ENCODE results near the gene RPS6KA5. TPM values are rescaled to one million over a fixed set of nuclear protein-coding genes. Genes with fewer than 3 reads are reported as not detected.

The RPS6KA5 gene
- total RNA-seq, 2 donors from 2014 or later, result 8.9 to 10.3 TPM

- H3K27me3 ChIP-seq (replicated peaks; ENCODE audit: insufficient read depth), result no peaks in the 10 kb centered on the region
- intact Hi-C loops (cut with DNase I), result no loop called here
- WGBS, result 100% methylated on average over 2 of the region's 2 CpGs
- no peaks in the 10 kb centered on the region for H3K4me1 ChIP-seq (replicated peaks)
- TF ChIP-seq POLR2AphosphoS5 (IDR thresholded peaks at IDR 0.05) (no peak), CTCF (IDR thresholded peaks at IDR 0.05) (no peak), POLR2A (IDR thresholded peaks at IDR 0.05) (no peak)
- H3K27ac ChIP-seq, result no peak overlapping the region
- H3K36me3 ChIP-seq, result no peaks in the 10 kb centered on the region
- H3K4me3 ChIP-seq, result no peak overlapping the region
- no peak for DNase-seq (ENCODE audit: low spot score)
- no peaks in the 10 kb centered on the region for H3K9me3 ChIP-seq
Observed at GRCh38 chr14:90880282-90880681, 180.2 kb downstream of the RPS6KA5 start.

DNA sequence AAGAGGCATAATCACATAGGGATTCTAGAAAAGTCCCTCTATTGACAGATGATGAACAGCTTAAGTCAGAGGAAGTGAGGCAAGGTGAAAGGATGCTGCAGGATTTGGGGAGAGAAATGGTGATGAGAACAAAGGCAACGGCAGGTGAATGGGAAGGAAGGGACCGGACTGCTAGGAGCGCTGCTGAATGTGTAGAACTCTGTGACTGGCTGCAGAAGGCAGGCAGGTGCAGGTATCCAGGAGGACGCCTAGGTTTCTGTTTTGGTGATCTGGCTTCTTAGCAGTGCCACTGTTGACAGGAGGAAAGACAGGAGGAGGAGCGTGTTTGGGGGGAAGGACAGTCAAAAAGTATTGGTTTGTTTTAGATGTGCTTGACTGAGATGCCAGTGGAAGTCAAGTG is 185.8 kb downstream of the RPS6KA5 start:
- Histone ChIP-seq H3K4me3 (no peak overlapping the region), H3K27me3 (replicated peaks; ENCODE audit: insufficient read depth) (no peaks in the 10 kb centered on the region), H3K27ac (no peak overlapping the region), H3K36me3 (no peaks in the 10 kb centered on the region), H3K9me3 (no peaks in the 10 kb centered on the region), H3K4me1 (replicated peaks) (no peaks in the 10 kb centered on the region)
- intact Hi-C loops (cut with DNase I), result no loop called here
- 90% methylated on average over 5 of the region's 5 CpGs for WGBS
- TF ChIP-seq CTCF (IDR thresholded peaks at IDR 0.05) (no peak), POLR2A (IDR thresholded peaks at IDR 0.05) (no peak), POLR2AphosphoS5 (IDR thresholded peaks at IDR 0.05) (no peak)
- DNase-seq (ENCODE audit: low spot score), result no peak

- H3K4me3 ChIP-seq, result no peak overlapping the region
- 34% methylated on average over 9 of the region's 9 CpGs for WGBS
- H3K4me1 ChIP-seq (replicated peaks), result no peaks in the 10 kb centered on the region
- no peaks in the 10 kb centered on the region for H3K27me3 ChIP-seq (replicated peaks; ENCODE audit: insufficient read depth)
- TF ChIP-seq POLR2AphosphoS5 (IDR thresholded peaks at IDR 0.05) (peak; percentile 70), POLR2A (IDR thresholded peaks at IDR 0.05) (no peak)
- H3K36me3 ChIP-seq, result no peaks in the 10 kb centered on the region
- H3K9me3 ChIP-seq, result no peaks in the 10 kb centered on the region
- H3K27ac ChIP-seq, result no peak overlapping the region
- peak; percentile 21 for DNase-seq (ENCODE audit: low spot score)
- intact Hi-C loops (cut with DNase I), result no loop called here
Observed at GRCh38 chr14:90871605-90872233, 188.7 kb downstream of the RPS6KA5 start.

DNA sequence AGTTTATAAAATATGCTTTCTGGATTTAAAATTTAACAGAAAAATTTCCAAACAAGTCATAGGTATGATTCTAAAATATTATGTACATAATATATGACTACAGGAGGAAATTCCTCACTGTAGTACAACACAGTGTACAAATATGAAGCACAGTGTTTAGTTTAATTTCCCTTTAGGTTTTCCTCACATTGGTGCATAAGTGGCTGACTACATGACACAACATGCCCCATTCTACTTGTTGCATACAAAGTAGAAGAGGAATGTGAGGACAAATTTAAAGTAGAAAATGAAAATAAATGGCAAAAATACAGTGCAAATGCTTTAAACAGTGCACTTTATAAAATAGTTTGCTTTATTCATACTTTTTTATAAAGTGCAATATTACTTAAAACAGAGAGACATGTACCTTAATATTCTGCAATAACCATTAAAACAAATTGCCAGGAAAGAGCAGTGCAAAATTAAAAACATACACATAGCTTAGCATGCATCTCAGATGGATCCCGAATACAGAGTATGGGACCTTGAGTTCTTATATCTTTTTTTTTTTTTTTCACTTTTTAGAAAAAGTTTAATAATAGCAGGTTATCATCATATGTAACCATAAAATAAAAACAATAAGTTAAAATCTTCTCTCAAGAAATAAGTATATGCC is 189.4 kb downstream of the RPS6KA5 start:
- no peaks in the 10 kb centered on the region for H3K9me3 ChIP-seq
- TF ChIP-seq POLR2A (IDR thresholded peaks at IDR 0.05), result no peak
- no peak for TF ChIP-seq POLR2AphosphoS5 (IDR thresholded peaks at IDR 0.05)
- TF ChIP-seq CTCF (IDR thresholded peaks at IDR 0.05), result no peak
- intact Hi-C loops (cut with DNase I), result no loop called here
- no peak overlapping the region for H3K4me3 ChIP-seq
- H3K4me1 ChIP-seq (replicated peaks), result no peaks in the 10 kb centered on the region
- WGBS, result 49% methylated on average over 1 of the region's 1 CpG
- no peak for DNase-seq (ENCODE audit: low spot score)
- H3K27me3 ChIP-seq (replicated peaks; ENCODE audit: insufficient read depth), result no peaks in the 10 kb centered on the region
- no peaks in the 10 kb centered on the region for H3K36me3 ChIP-seq
- no peak overlapping the region for H3K27ac ChIP-seq

- no peaks in the 10 kb centered on the region for H3K9me3 ChIP-seq
- H3K27ac ChIP-seq, result no peak overlapping the region
- H3K4me1 ChIP-seq (replicated peaks), result no peaks in the 10 kb centered on the region
- intact Hi-C loops (cut with DNase I), result no loop called here
- no peaks in the 10 kb centered on the region for H3K27me3 ChIP-seq (replicated peaks; ENCODE audit: insufficient read depth)
- no peak overlapping the region for H3K4me3 ChIP-seq
- TF ChIP-seq POLR2AphosphoS5 (IDR thresholded peaks at IDR 0.05) (no peak), POLR2A (IDR thresholded peaks at IDR 0.05) (no peak), CTCF (IDR thresholded peaks at IDR 0.05) (no peak)
- no peak for DNase-seq (ENCODE audit: low spot score)
- no peaks in the 10 kb centered on the region for H3K36me3 ChIP-seq
Observed at GRCh38 chr14:90867501-90867900, 192.9 kb downstream of the RPS6KA5 start.
